Epithelial cell of esophagus (primary cell): ENCODE measurements around the gene SCN7A.

Source experiments
- DNase-seq: peaks from one replicate; pipeline ENCODE4 v3.0.0; 2010; ENCODE audit warnings: low read depth
- H3K4me3 ChIP-seq: 2 replicates; pipeline ENCODE4 v1.5.1; 2011; ENCODE audit warnings: mild to moderate bottlenecking, low read length, control low read depth
- TF ChIP-seq, protein P1 (sequence below): IDR thresholded peaks from 2 replicates; pipeline ENCODE4 v1.5.1; 2011; ENCODE audit warnings: low read depth, mild to moderate bottlenecking, low read length, control low read depth, inconsistent platforms; ENCODE audit not compliant: insufficient read depth; ENCODE audit errors: missing control alignments

The SCN7A gene

DNA sequence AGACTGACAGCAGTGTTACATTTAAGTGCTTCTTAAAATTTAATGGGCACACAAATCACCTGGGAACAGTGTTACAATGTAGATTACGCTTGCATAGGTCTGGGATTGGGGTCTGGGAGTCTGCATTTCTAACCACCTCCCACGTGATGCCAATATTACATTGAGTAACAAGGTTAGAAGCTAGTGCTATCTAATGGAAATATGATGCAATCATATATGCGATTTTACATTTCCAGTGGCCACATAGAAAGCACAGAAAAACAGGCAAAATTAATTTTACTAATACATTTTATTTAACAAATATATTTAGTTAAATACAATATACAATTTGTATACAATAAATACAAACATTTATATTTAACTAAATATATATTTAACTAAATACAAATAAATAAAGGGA is 53.7 kb downstream of the SCN7A start:
- DNase-seq = no peak
- H3K4me3 ChIP-seq = no peak overlapping the region
- TF ChIP-seq, protein P1, sequence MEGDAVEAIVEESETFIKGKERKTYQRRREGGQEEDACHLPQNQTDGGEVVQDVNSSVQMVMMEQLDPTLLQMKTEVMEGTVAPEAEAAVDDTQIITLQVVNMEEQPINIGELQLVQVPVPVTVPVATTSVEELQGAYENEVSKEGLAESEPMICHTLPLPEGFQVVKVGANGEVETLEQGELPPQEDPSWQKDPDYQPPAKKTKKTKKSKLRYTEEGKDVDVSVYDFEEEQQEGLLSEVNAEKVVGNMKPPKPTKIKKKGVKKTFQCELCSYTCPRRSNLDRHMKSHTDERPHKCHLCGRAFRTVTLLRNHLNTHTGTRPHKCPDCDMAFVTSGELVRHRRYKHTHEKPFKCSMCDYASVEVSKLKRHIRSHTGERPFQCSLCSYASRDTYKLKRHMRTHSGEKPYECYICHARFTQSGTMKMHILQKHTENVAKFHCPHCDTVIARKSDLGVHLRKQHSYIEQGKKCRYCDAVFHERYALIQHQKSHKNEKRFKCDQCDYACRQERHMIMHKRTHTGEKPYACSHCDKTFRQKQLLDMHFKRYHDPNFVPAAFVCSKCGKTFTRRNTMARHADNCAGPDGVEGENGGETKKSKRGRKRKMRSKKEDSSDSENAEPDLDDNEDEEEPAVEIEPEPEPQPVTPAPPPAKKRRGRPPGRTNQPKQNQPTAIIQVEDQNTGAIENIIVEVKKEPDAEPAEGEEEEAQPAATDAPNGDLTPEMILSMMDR = no peak

DNA sequence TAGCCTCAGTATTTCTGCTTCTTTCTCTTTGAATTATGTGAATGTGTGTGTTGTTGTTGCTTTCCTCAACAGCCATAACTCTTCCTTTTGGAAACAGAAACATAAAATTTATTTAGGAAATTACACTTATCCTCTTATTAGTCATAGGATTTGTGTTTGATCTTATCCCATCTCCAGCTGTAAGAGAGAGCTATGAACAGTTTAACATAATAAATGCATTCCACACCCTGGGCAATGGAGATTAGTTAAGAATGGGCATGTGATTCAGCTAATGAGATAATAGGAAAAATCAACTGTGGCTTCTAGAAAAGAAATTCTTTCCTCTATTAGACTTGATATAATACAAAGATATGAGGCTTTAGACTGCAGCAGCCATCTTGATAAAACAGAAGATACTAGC is 55.0 kb downstream of the SCN7A start:
- DNase-seq = no peak
- TF ChIP-seq, protein P1 = no peak
- H3K4me3 ChIP-seq = no peak overlapping the region

- TF ChIP-seq, protein P1 = no peak
- H3K4me3 ChIP-seq = no peak overlapping the region
- DNase-seq = no peak
Observed at GRCh38 chr2:166436976-166437375, 57.1 kb downstream of the SCN7A start.

DNA sequence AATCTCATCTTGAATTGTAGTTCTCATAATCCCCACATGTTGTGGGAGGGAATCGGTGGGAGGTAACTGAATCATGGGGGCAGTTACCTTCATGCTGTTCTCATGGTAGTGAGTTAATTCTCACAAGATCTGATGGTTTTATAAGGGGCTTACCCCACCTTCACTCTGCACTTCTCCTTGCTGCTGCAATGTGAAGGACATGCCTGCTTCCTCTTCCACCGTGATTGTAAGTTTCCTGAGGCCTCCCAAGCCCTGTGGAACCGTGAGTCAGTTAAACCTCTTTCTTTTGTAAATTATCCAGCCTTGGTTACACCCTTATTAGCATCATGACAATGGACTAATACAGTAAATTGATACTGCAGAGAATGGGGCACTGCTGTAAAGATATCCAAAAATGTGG is 57.9 kb downstream of the SCN7A start:
- TF ChIP-seq, protein P1 = no peak
- H3K4me3 ChIP-seq = no peak overlapping the region
- no peak for DNase-seq

DNA sequence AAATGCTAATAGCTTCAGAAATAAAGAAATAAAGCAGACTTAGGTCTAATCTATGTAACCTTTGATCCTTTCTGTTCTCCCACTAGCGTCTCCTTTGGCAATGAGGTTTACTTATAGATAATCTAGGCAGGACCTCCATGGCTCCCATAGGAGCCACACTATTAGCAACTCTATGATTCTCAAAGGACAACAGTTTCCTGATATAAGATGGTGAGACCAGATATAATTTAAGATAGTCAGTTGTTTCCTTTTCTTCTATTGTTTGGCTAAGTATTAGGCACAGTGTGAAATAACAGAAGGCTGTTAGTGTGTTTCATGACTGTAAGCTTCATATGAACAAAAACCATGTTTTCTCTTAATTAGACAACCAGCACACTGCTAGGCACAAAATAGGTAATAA is 59.6 kb downstream of the SCN7A start:
- TF ChIP-seq, protein P1 = no peak
- no peak for DNase-seq
- no peak overlapping the region for H3K4me3 ChIP-seq

DNA sequence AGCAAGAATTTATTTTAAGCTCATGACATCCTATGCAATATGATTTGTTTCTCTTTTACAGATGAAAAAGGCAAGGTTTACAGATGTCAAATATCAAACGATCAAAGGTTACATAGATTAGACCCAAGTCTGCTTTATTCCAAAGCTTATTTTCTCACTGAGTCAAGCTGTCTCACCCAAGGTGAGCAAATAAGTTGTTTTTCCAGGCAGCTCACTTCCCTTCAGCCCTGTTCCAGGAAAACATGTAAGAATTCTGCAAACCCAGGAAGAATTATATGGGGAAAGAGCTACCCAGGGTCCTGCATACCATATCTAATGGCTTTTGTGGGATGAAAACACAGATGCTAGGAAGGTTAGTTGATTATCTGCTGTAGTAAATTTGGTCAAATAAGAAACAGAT is 60.6 kb downstream of the SCN7A start:
- TF ChIP-seq, protein P1 = no peak
- H3K4me3 ChIP-seq = no peak overlapping the region
- DNase-seq = no peak

- no peak for DNase-seq
- no peak overlapping the region for H3K4me3 ChIP-seq
- TF ChIP-seq, protein P1 = no peak
Observed at GRCh38 chr2:166432331-166432730, 61.7 kb downstream of the SCN7A start.
